SW 1271 (cell line): ENCODE results near the gene PRPF31.
A peak's percentile ranks its signal among the peaks of the same experiment; 100 is the strongest.

Source experiments
- DNase-seq, 2 experiments: peaks; one replicate each; lab custom pipeline; 2025; lab: John Stamatoyannopoulos, UW

Gene PRPF31

DNA sequence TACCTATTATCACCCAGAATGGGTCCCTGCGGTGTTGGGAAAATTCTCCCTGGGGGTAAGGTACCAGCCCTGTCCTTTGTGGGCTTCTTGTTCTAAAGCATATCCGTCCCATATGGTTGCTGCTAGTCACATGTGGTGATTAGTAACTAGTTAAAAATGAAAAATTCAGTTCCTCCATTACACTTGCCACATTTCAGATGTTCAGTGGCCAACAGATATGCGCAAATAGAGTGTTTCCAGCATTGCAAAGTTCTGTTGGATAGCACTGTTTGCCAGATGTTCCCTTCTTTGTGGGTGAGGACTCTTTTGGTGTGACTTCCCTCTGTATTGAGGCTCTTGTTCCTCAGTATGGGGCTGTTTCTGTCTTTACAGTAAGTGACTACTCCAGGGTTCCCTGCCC is 25.8 kb downstream of the PRPF31 start:
- no peak for DNase-seq

DNA sequence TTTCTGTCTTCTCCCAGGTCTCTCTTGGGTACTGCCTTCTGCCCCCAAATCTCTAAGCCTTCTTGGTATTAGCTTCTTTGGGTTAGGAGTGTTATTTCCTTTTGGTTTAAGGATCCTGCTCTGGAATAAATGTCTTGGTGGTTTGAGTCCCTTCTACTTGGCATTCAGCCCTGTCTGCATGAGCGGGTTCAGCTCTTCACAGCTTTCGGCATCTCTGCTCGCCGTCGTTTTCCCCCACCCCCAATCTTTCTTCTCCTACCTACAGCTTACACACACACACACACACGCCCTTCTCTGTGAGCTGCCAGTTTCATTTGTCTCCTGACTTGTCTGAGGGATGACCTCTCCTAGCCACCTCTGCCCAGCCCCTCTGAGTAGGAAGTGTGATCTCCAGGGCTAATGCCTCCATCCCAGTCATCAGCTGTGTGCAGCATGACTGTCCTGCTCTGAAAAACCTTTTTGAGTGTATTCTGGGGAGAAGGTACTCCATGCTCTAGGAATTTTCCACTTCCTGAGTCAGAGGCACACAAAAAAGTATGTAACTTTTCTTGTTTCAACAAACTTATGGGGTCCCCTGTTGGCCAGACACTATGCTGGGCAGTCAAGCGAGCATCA is 26.7 kb downstream of the PRPF31 start:
- DNase-seq: no peak

GRCh38 chr19:54145541-54146158 is 30.1 kb downstream of the PRPF31 start:
- no peak for DNase-seq

DNA sequence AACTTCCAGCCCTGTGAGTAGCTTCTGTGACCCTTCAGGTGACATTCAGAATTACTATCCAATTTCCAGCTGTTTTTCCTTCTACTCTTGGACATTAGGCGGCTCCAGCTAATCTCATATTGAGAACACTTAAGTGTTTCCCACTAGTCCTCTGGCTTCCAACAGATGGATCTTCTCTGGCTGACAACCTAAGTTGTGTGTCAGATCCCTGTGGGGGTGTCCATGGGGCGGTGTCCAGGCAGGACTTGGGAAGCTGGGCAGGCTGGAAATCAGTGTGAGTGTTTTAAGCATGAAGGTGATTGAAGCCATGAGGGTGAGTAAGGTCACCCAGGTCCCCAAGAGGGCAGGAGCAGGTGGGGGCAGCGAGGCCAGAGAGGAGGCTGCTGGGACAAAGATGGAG is 32.1 kb downstream of the PRPF31 start:
- no peak for DNase-seq

GRCh38 chr19:54148158-54148557 is 32.6 kb downstream of the PRPF31 start:
- no peak for DNase-seq

GRCh38 chr19:54149021-54149812 is 33.7 kb downstream of the PRPF31 start:
- no peak for DNase-seq

DNA sequence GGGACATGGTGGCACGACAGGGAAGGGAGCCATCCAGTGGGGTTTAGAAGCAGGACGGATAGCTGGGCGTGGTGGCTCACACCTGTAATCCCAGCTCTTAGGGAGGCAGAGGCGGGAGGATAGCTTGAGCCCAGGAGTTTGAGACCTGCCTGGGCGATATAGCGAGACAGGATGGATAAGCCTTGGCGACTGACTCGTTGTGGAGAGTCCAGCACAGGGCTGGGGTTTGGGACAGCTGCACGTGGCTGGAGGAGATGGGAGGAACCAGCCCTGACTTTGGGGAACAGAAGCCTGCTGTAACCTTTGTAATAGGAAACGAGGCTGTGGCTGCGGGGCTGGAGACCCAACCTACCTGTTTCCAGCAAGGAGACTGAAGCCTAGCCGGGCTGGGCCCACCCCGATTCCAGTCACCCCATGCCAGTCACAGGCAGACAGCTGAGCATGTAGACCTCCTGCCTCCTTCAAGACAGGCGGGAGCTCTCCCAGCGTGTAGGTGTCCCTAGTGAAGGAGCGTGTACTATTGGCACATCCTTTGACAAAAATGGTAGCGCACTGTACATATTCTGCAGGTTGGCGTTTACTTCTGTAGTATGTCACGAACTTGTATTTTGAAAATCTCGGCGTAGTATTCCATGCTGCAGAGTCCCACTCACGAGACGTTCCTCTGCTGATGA is 35.9 kb downstream of the PRPF31 start:
- DNase-seq: no peak

DNA sequence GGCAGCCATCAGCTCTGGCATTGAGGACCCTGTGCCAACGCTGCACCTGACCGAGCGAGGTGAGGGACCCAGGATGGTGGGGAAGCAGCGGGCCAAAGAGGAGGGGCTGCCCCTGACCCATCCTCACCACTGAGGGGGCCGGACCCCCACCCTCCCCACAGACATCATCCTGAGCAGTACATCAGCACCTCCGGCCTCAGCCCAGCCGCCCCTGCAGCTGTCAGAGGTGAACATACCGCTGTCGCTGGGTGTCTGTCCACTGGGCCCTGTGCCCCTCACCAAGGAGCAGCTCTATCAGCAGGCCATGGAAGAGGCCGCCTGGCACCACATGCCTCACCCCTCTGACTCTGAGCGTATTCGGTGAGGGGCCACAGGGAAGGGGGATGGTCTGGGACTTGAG is 36.7 kb downstream of the PRPF31 start:
- DNase-seq: no peak

DNA sequence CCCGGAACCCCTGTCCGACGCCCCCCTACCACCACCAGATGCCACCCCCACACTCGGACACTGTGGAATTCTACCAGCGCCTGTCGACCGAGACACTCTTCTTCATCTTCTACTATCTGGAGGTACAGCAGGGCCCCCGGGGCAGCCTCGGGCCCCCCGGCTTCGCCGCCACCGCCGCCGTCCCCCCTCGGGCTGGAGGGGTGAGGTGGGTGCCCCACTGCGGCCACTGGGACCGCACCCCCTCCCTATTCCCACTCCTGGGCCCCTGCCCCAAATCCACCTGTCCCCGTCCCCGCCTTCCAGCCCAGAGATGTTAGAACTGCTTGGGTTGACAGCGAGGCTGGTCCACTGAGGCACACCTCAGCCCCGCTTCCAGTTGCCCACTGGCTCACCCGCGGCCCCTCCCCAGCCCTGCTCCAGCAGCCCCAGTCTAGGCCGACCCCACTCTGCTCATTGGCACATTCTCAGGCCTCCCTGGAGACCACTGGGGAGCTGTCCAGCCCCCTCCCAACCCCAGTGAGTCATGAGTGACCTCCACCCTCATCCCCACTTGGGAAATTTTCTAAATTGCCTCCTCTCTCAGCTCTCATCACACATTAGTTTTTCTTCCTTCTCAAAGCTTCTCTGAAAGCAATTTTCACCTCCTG is 37.4 kb downstream of the PRPF31 start:
- no peak for DNase-seq

DNA sequence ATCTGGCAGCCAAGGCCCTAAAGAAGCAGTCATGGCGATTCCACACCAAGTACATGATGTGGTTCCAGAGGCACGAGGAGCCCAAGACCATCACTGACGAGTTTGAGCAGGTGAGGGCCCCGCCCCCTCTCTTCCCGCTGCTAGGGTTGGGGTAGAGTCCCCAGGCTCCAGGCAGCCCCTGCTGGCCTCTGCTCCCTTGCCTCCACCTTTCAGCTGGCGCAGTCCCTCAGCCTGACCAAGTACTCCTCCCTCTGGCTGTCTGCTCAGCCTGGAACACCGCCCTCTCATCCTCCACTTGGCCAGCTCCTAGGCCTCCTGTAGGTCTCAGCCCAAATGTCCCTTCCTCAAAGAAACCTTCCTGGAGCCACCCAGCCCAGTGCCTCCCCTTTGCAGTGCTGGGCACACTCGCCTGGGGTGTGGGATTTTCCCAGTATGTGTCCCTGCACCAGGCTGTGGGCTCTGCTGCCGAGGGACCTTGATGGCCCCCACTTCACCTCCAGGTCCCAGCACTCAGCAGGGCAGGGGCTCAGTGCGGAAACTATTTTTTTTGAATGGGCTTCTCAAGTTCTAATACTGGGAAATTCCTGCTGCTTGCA is 38.3 kb downstream of the PRPF31 start:
- no peak for DNase-seq

DNA sequence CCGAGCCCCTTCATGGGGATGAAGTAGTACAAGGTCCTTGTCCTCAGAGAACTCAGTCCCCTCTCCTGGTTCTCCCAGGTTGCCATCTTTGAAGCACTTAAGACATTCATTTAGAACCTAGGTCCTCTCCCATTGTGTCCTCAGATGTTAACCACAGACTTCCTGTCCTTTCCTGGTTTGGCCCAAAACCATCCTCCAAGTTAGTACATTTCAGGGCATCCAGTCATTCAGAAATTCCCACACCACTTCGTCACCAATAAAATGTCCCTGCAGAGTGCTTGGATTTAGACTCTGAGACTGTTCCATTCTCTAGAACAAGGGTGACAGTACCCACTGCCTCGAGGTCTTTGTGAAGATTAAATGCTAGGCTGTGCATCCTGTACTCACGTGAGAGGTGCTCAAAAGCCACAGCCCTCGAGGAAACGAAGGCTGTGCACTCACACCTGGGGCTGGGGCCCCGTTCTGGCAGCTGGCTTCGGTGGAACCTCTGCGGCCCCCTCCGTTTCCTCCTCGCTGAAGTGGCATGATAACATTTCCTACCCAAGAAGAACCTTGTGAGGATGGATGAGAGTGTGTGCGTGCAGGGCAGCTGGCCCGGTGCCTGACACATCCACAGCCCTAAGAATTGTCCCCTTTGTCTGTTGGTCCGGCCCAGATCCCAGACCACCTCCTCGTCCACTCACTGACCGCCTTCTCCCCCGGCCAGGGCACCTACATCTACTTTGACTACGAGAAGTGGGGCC is 39.2 kb downstream of the PRPF31 start:
- peak in 1 of 2 experiments; percentile 36 for DNase-seq

DNA sequence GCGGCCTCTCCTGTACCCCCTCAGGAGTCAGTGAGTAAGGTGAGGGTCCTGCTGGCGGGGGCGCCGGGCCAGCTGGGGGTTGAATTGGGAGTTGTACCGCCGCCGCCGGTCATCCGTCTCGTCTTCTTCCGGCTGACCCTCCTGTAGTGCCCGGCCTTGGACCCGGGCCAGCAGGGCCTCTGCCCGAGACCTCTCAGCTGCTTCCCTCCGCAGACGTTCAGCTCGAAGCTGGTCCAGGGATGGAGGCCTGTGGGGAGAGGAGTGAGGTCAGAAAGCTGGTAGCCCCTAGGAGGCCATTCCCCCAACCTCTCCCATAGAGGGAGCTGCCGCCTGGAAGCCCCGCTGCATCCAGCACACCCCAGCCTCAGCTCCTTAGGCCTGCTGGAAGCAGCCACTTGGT is 40.1 kb downstream of the PRPF31 start:
- DNase-seq: no peak

DNA sequence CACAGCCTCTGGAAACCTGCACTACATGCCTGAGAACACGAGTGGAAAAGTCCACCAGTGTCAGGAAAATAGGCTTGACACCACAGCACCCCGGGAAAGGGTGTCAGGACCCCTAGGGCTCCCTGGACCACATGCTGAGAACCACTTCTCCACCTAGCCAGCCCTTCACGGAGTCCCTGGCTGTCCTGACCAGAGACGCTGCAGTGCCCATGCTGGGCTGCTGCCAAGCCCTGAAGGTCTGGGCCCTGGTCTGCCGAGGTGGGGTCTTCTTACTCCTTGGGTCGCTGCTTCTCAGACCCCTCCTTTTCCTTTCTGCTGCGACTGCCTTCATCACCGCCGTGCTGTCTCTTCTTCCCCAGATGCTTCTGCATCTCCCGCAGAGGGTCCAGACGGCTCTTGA is 40.9 kb downstream of the PRPF31 start:
- DNase-seq: no peak

DNA sequence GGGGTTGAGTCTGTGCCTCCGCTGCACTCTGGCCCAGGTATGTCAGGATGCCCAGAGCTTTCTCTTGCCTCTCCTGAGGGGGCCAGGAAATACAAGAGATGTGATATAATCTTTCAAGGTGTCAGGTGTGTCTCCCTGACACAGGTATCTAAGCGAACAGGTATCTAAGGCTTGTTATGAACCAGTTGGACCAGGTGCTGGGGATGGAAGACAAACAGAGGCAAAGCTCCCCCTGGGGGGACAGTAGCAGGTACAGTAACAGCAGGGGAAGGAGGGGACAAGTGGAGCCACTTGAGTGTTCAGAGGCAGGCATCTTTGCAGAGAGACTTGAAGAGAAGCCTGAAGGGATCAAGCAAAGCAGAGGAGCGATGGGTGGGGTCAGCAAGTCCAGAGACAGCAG is 41.4 kb downstream of the PRPF31 start:
- DNase-seq: no peak

DNA sequence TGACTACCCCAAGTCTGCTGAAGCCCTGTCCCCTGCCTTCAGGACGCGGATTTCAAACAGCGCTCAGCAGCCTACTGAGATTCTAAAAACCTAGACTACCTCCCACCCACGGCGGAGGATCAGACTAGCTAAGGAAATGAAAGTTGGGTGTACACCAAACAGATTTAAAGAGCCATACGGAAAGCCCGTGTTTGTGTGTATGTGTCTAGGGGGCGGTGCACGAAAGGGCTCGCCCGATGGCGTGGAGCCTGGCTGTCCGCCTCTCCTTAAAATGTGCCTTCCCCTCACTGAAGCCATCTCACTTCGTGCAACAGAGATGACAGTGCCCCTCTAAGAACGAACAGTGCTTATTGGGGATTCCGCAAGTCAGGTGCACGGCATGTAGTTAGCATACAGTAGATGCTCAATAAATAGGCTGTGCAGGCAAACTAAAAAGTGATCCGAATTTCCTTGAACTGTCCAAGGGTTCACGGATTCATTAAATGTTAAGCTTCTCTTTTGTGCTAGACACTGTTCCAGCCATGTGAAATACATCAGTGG is 43.3 kb downstream of the PRPF31 start:
- DNase-seq: peak in 1 of 2 experiments; percentile 39

DNA sequence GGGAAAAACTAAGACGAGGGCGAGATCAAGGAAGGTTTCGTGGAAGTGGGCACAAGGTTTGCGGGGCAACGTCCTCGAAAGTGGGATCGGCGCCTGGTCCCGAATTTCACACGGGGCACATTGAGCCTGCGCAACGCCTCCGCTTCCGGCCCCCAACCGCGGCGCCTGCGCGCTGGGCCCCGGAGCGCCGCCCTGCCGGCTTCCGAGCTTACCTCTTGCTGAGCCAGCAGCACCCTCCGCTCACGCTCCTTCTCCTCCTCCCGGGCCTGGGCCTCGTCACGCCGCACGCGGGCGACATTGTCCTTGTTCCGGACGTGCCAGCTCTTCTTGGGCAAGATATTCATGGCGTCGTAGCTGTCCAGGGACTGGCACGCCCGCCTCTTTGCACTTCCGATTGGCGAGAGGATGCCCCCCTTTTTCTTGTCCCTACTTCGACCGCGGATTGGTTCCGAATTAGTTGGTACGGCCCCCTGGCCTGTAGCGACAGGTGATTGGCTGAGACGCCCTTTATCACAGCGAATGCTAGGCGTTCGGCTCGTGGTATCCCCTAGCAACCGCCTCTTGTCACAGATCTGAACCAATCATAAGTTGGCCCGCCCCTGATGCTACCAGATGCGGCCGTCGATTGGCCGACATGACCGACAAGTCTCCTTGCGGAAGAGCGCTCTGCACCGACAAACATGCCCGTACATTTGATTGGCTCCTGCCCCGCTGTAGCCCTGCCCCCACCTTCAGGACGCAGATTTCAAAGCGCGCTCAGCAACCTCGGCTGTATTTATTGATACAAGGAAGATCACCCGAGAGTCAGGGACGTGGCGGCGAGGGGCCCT is 44.0 kb downstream of the PRPF31 start, which contains the start of gene LENG1:
LENG1 (minus strand) TSS at position 370 of the 830 bp plus-strand sequence; CDS start at position 344, 26 bp downstream.
- DNase-seq: peak; percentile 95 to 99

- DNase-seq: no peak
These were observed 44.7 kb downstream of the PRPF31 start for GRCh38 chr19:54160182-54160811.

DNA sequence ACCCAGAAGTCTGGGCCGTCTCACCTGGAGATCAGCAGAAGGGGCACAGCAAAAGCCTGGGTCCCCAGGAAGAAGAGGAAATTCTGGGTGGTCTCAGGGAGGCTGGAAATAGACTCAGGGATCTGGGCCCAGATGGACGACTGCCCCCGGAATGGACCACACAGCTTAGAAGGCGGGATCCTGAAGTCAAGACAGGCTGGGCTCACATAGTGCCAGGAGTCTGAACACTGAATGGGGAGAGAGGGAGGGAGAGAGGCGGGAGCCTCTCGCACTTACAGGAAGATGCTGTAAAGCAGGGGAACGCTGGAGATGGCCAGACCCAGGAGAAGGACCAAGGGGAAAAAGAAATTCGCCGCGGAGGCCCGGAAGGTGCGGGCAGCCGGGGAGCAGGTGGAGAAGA is 45.3 kb downstream of the PRPF31 start:
- DNase-seq: no peak

GRCh38 chr19:54162241-54162805 is 46.8 kb downstream of the PRPF31 start:
- DNase-seq: peak; percentile 61 to 64
